HG03354 (cell line): ENCODE results near the gene RSKR.
A peak's percentile ranks its signal among the peaks of the same experiment; 100 is the strongest.
"Not testable (repeated sequence)": the region's sequence is repeated elsewhere in the genome, so short reads cannot be mapped to it uniquely, and the experiment has no call there.

Source experiments
- ATAC-seq: cut with Tn5 transposase; IDR thresholded peaks from one replicate; pipeline ENCODE4 v1.9.1; 2021; ENCODE audit warnings: mild to moderate bottlenecking; ENCODE audit not compliant: unreplicated experiment, poor library complexity, severe bottlenecking

RSKR gene

DNA sequence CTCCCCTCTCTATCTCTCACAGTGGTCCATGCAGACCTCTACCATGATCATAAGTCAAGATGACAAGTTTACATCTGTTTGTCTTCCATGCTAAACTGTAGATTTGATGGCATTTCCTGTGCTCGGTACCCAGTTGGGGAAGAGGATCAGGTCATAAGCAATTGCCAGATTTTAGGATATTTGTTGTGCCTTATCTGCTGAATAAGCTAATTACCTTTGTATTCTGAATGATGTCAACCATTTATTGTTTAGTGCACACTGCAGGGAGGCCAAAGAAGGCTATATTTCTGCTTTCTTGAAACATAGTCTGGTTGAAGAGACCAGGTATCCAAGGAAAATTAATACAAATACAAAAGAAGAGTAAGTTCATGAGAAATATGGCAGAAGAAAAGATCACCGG, 31.5 kb downstream of the RSKR start:
- no peak for ATAC-seq

DNA sequence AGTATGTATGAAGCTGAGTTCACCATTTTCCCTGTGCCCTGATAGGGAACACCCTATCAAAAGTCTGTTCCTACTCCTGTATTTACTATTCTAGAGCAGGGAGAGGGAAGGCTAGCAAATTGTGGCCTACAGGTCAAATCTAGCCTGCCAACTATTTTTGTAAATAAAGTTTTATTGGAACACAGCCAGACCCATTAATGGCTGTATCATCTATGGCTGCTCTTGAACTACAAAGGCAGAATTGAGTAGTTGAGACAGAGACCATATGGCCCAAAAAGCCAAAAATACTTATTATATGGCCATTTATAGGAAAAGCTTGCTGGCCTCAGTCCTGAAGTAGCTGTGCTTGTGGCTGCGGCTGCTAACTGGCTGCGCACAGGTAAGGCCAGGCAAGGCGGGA, 33.0 kb downstream of the RSKR start:
- ATAC-seq = no peak

GRCh38 chr17:28579526-28579925, 34.5 kb downstream of the RSKR start:
- ATAC-seq = no peak

DNA sequence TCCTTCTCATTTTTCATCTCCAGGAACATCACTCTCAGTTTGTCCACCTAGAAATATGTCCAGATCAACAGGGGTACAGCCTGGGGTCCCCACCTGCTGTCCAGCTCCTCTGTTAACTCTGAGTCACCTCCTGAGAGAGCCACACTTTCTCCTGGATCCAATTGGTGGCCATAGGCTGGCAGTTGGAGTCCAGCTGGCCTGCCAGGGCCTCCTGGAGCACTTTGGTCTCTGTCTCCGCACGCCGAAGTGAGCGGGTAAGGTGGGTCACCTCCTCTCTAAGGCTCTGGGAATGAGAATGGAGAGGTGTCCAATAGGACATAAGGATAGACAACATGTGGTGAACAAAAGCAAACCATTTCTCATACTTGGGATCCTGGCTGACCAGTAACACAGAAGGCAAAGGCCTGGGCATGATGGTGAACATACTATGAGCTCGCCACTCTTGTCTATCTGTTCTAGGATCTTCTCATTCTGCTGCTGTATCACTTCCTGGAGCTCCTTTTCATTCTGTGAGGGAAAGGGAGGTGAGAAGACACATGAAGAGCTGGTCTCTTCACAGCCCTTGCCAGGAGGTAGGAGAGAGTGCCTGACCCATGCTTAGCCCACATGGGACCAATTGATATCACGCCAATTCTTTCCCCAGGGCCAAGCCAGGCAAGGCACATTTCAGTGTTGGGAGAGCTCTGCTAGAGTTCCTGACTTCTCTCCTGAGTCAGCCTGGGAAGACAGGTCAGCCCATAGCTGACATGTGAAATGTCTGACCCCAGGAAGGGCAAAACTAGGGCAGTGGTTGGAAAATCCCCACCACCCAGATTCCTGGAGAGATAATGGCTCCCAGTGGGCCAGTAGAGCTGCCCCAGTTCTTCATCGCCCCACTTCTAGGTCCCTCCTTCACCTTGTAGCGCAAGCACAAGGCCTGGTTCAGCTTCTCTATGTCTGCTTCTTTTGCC, 35.5 kb downstream of the RSKR start:
- no peak for ATAC-seq

- no peak for ATAC-seq
Observed at GRCh38 chr17:28577466-28577824, 36.5 kb downstream of the RSKR start.

GRCh38 chr17:28576758-28577465, 37.1 kb downstream of the RSKR start, which contains the start of gene ALDOC:
ALDOC (minus strand) TSS chr17:28576895; CDS start chr17:28575532, 1,363 bp downstream.
- ATAC-seq = peak; percentile 86

- not testable (repeated sequence) for ATAC-seq
Observed at GRCh38 chr17:28576016-28576415, 38.0 kb downstream of the RSKR start.

GRCh38 chr17:28575126-28575795, 38.7 kb downstream of the RSKR start:
- ATAC-seq = no peak

GRCh38 chr17:28574526-28574925, 39.5 kb downstream of the RSKR start:
- no peak for ATAC-seq

DNA sequence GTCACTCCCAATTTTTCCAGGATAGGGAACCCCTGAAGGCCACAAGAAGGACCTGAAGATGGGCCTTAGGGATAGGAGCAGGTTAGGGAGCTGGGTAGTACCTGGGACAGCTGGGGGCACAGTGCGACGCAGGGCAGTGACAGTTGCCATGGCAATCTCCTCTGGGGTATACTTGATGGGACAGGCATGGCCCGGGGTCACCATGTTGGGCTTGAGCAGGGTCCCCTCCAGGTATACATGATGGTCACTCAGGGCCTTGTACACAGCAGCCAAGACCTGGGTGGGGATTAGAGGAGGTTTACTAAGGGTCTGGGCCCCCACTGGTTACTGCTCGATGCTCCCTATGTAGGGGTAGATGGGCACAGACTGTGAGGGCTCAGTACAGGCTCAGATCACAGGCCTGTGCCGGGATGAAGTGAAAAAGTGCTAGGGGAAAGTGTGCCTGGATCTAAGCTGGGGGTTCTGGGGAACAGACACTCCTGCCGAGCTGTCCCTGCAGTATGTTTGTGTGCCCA, 40.0 kb downstream of the RSKR start:
- no peak for ATAC-seq

DNA sequence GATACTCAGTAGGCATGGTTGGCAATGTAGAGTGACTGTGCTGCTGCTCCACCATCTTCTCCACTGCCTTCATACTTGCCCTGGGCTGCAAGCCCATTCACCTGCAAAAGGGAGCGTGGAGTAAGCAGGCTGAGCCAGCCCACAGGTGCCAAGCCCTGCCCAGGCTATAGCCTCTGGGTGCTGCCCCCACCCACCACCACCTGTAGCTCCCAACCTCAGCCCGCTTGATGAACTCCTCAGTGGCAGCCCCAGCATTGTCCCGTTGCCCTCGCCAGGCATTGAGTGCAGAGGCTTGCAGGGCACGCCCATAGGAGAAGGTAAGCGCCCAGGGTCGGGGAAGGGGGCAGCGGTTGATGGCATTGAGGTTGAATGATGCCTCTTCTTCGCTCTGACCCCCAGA, 40.5 kb downstream of the RSKR start:
- no peak for ATAC-seq

DNA sequence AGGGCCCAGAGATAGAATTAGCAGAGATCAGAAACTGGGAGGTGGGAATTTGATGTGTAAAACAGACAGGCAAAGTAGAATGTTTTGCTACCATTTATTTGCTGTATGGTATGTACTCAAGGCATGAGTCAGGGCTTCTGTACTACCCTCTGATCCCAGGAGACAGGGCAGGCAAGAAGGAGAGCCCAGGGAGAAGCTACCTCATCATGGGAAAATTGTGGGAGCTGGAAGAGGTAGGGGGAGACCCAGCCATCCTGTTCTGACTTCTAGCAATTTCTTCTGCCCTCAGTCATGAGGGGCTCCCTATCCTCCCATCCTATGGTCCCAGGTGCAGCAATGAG, 41.0 kb downstream of the RSKR start:
- no peak for ATAC-seq

GRCh38 chr17:28572259-28573039, 41.5 kb downstream of the RSKR start:
- no peak for ATAC-seq

DNA sequence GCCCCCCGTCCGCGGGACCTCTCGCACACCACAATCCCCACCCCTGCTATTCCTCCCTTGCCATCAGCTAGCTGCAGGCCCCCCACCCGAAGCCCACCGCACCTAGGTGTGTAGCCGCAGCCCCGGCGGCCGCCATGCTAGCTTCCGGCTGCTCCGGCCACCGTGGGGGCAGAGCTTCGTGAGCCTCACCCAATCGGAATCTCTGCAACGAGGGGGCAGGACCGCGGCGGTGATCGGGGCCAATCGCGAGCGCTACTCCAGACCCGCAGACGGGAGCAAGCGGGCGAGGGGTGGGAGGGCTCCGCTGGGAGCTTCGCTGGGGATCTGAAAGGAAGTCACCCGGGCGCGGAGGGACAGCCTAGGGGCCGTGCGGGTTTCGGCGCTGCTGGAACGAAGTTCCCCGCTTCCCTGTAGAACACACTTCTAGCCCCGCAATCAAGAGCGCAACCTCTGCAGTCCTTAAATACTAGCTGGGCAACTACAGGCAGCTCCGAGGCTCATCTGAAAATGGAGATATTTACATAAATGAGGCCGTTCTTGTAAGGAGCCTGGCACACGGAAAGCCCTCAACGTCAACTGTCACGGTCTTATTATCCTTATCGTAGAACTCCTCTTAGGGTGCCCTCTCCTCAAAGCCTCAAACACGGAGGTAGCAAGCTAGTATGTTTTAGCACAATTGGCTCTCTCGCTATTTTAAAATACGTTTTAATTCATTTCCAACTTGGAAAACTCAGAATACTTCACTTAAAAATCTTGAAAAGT, 42.4 kb downstream of the RSKR start, which contains the start of gene PIGS:
TSS of gene PIGS (minus strand) at position 164 of the 762 bp plus-strand sequence. CDS start at position 136, 28 bp downstream.
- peak; percentile 93 for ATAC-seq

- ATAC-seq = peak; percentile 27
Observed at GRCh38 chr17:28570716-28571360, 43.1 kb downstream of the RSKR start.

- ATAC-seq = no peak
Observed at GRCh38 chr17:28569446-28569845, 44.5 kb downstream of the RSKR start.

DNA sequence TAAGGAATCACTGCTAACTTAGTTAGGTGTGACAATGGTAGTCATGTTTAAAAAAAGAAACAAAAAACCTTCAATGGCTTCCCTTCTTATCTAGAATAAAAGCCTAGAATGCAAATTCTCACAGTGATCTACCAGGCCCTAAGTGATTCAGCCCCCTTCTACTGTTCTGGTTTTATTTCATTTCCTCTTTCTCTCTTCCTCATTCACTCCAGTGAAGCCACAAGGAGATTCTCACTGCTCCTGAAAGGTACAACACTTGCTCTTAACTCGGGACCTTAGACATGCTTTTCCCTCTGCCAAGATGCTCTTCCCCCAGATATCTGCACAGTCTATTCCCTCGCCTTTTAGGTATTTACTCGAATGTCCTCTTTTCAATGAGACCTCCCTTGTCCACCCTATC, 46.4 kb downstream of the RSKR start:
- no peak for ATAC-seq

DNA sequence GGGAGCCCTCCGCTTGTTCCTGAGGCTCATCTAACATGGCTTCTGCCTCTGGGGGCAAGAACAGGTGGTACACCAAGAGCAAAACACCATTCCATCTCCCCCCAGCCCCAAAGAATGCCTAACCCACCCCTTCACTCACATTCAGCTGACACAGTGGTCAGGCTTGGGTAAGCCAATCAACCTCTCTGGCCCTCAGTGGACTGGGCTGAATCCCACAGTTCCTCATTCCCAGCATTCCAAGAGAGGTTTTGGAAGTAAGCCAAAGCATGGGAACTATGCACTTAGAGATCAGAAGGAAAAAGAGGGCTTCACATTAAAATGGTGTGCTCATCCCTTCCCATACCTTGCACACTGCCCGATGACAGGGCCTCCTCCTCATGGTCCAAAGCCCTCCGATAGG, 50.5 kb downstream of the RSKR start:
- no peak for ATAC-seq
